Caco-2 (cell line): ENCODE data around the gene GPATCH2. TPM values are rescaled to one million over a fixed set of nuclear protein-coding genes. Genes with fewer than 3 reads are reported as not detected.

ENCODE experiments used
- BruUV-seq: library from RNA; stranded (reverse); fragments of 400-500 nt; replicated peaks from 2 replicates; lab custom pipeline; 2021; lab: Mats Ljungman, UMichigan
- CTCF ChIA-PET: fragments of 300-600 bp; sonication (Branson Sonifier 250); formaldehyde crosslinking; loops from one replicate; lab custom pipeline; 2022; ENCODE audit warnings: antibody characterized with exemption; lab: Charles Lee
- POLR2A ChIA-PET: fragments of 300-600 bp; sonication (Branson Sonifier 250); formaldehyde crosslinking; loops from one replicate; lab custom pipeline; 2022; ENCODE audit warnings: antibody characterized with exemption; lab: Charles Lee
- DNase-seq, 2 experiments: peaks; one replicate each; pipeline versions ENCODE4 v3.0.0 to v3.0.0-alpha.2; 2020 to 2022
- H3K27me3 ChIP-seq: replicated peaks from 2 replicates; pipeline ENCODE4 v1.6.0; 2011; ENCODE audit warnings: low read length; ENCODE audit not compliant: control insufficient read depth, insufficient read depth
- H3K36me3 ChIP-seq: 2 replicates; pipeline ENCODE4 v1.5.1; 2011; ENCODE audit warnings: low read length; ENCODE audit not compliant: control insufficient read depth, insufficient read depth
- H3K4me1 ChIP-seq: fragments of 250-450 bp; sonication (Bioruptor Pico); 2 replicates; pipeline ENCODE4 v1.5.1; 2020; ENCODE audit warnings: mild to moderate bottlenecking
- H3K4me3 ChIP-seq: 2 replicates; pipeline ENCODE4 v1.5.1; 2011; ENCODE audit warnings: low read depth, mild to moderate bottlenecking, control low read depth, low read length
- H3K9me3 ChIP-seq: fragments of 250-450 bp; sonication (Bioruptor Pico); 2 replicates; pipeline ENCODE4 v1.5.1; 2020; ENCODE audit warnings: mild to moderate bottlenecking, moderate library complexity
- H3K27ac Mint-ChIP-seq: one replicate; pipeline ENCODE4 v1.8.0; 2022; ENCODE audit warnings: mixed read lengths; ENCODE audit not compliant: unreplicated experiment
- H3K27me3 Mint-ChIP-seq: one replicate; pipeline ENCODE4 v1.8.0; 2022; ENCODE audit warnings: mixed read lengths; ENCODE audit not compliant: insufficient read depth, unreplicated experiment
- H3K36me3 Mint-ChIP-seq: one replicate; pipeline ENCODE4 v1.8.0; 2022; ENCODE audit warnings: mild to moderate bottlenecking, mixed read lengths; ENCODE audit not compliant: insufficient read depth, unreplicated experiment
- H3K4me1 Mint-ChIP-seq: one replicate; pipeline ENCODE4 v1.8.0; 2022; ENCODE audit warnings: low read depth, mixed read lengths; ENCODE audit not compliant: unreplicated experiment
- H3K4me3 Mint-ChIP-seq: one replicate; pipeline ENCODE4 v1.8.0; 2022; ENCODE audit warnings: mild to moderate bottlenecking, moderate library complexity, mixed read lengths; ENCODE audit not compliant: unreplicated experiment
- H3K9me3 Mint-ChIP-seq: one replicate; pipeline ENCODE4 v1.8.0; 2022; ENCODE audit warnings: mixed read lengths; ENCODE audit not compliant: unreplicated experiment
- intact Hi-C: fragments of 100-400 bp; cut with micrococcal nuclease; formaldehyde crosslinking; loops from one replicate; pipeline ENCODE4 v1.10.0; 2022; ENCODE audit not compliant: unreplicated experiment
- total RNA-seq: library from RNA; stranded (reverse); gene quantifications from 2 replicates; pipeline ENCODE4 v1.2.3, GENCODE V29; 2022
- TF ChIP-seq, protein P1 (sequence below), 2 experiments: fragments of 200-600 bp in 1 of 2; IDR thresholded peaks; 1 replicate in 1 of 2; 2 replicates in 1 of 2; pipeline versions ENCODE4 v1.5.1 to v1.8.0; 2011 to 2022; ENCODE audit warnings: antibody characterized with exemption in 1 of 2, control low read depth in 1 of 2, inconsistent platforms in 1 of 2, low read depth in 1 of 2, low read length in 1 of 2, mild to moderate bottlenecking in 1 of 2, moderate library complexity in 1 of 2; ENCODE audit not compliant: insufficient read depth in 1 of 2, severe bottlenecking in 1 of 2, unreplicated experiment in 1 of 2

The GPATCH2 gene
- total RNA-seq, 1 experiment from 2014 or later: 13.2 TPM

DNA sequence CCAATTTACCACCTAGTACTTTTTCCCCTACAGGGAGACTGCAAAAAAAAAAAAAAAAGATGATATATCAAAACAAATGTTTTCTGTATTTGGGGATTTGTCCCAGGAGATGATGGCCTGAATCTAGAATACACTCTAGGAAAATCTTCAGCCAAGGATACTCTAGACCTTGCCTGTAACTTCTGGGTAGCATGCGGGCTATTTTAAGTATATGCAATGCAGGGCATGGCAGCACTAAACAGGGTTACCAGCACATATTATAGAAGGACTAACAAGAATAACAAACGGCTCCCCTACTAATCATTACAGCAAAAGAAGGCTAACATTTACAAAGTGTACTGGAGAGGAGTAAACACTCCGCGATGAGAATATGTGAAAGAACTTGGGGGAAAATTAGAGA lies 109.6 kb downstream of the GPATCH2 start:
- no TSS peak for BruUV-seq
- TF ChIP-seq, protein P1, sequence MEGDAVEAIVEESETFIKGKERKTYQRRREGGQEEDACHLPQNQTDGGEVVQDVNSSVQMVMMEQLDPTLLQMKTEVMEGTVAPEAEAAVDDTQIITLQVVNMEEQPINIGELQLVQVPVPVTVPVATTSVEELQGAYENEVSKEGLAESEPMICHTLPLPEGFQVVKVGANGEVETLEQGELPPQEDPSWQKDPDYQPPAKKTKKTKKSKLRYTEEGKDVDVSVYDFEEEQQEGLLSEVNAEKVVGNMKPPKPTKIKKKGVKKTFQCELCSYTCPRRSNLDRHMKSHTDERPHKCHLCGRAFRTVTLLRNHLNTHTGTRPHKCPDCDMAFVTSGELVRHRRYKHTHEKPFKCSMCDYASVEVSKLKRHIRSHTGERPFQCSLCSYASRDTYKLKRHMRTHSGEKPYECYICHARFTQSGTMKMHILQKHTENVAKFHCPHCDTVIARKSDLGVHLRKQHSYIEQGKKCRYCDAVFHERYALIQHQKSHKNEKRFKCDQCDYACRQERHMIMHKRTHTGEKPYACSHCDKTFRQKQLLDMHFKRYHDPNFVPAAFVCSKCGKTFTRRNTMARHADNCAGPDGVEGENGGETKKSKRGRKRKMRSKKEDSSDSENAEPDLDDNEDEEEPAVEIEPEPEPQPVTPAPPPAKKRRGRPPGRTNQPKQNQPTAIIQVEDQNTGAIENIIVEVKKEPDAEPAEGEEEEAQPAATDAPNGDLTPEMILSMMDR (IDR thresholded peaks at IDR 0.05; ENCODE audit: insufficient read depth in 1 of 2, low read depth in 1 of 2, low read length in 1 of 2, severe bottlenecking in 1 of 2, unreplicated experiment in 1 of 2): no peak
- H3K4me1 Mint-ChIP-seq: no peaks in the 10 kb centered on the region

DNA sequence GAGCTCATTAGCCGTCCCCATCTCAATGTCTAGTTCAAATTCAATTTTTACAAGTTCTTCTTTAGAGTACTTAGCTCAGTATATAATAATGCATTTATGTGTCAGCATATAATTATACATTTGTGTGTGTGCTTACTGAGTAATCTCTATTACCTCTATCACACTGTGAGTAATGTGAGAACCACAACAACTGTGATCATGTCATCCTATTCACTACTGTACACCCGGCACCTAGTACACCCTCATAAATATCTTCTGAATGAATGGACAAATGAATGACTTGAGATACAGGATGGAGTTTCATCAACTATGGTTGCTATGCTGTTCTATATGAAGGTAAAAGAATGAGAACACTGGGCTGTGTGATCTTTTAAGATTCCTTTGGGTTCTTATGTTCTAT lies 124.0 kb downstream of the GPATCH2 start:
- no peaks in the 10 kb centered on the region for H3K9me3 ChIP-seq
- ChIA-PET POLR2A (no interaction called here), CTCF (no interaction called here)

More for the DNA sequence above, 109.6 kb downstream of the GPATCH2 start:
- no peak for DNase-seq
- Mint-ChIP-seq H3K27me3 (no peaks in the 10 kb centered on the region), H3K9me3 (no peaks in the 10 kb centered on the region), H3K36me3 (no peaks in the 10 kb centered on the region), H3K4me3 (no peak overlapping the region), H3K27ac (no peak overlapping the region)
- H3K4me1 ChIP-seq: no peaks in the 10 kb centered on the region
- H3K36me3 ChIP-seq: no peaks in the 10 kb centered on the region
- ChIA-PET CTCF (no interaction called here), POLR2A (no interaction called here)
- no peaks in the 10 kb centered on the region for H3K9me3 ChIP-seq
- no peaks in the 10 kb centered on the region for H3K27me3 ChIP-seq
- intact Hi-C loops: no loop called here
- H3K4me3 ChIP-seq: no peak overlapping the region

DNA sequence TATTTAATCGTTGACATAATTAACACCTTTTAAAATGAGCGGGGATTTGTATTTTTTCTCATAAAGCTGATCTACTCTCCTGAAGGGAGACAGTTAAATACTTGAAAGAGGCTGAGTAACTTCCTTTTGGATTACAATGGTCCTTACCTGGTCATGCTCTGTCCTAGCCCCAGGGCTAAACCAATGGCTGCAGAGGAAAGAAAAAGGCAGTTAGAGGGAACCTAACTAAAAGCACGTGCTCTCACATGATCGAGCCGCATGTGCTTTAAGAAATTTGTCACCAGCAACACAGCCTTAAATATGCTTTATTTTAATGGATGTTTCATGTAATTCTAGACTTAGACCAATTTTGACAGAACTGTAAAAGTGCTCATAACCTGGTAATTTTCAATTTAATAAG lies 132.7 kb downstream of the GPATCH2 start:
- no peak overlapping the region for H3K4me3 Mint-ChIP-seq
- H3K4me1 ChIP-seq: 0 out of 2 replicates have a peak, but pooled peaks cover 2% of the 10 kb centered on the region
- H3K4me3 ChIP-seq: no peak overlapping the region
- POLR2A ChIA-PET: no interaction called here
- H3K36me3 Mint-ChIP-seq: no peaks in the 10 kb centered on the region
- CTCF ChIA-PET: no interaction called here
- H3K4me1 Mint-ChIP-seq: peaks cover 2% of the 10 kb centered on the region
- DNase-seq: no peak
- BruUV-seq: no TSS peak
- intact Hi-C loops: no loop called here
- H3K9me3 ChIP-seq: no peaks in the 10 kb centered on the region
- H3K36me3 ChIP-seq: no peaks in the 10 kb centered on the region
- H3K27ac Mint-ChIP-seq: no peak overlapping the region
- TF ChIP-seq, protein P1 (IDR thresholded peaks at IDR 0.05; ENCODE audit: insufficient read depth in 1 of 2, low read depth in 1 of 2, low read length in 1 of 2, severe bottlenecking in 1 of 2, unreplicated experiment in 1 of 2): no peak
- no peaks in the 10 kb centered on the region for H3K9me3 Mint-ChIP-seq
- no peaks in the 10 kb centered on the region for H3K27me3 Mint-ChIP-seq
- H3K27me3 ChIP-seq: no peaks in the 10 kb centered on the region

More for the DNA sequence above, 124.0 kb downstream of the GPATCH2 start:
- H3K4me1 ChIP-seq: no peaks in the 10 kb centered on the region
- Mint-ChIP-seq H3K27ac (no peak overlapping the region), H3K36me3 (peaks cover 6% of the 10 kb centered on the region), H3K4me3 (no peak overlapping the region), H3K27me3 (no peaks in the 10 kb centered on the region), H3K4me1 (no peaks in the 10 kb centered on the region), H3K9me3 (no peaks in the 10 kb centered on the region)
- intact Hi-C loops: no loop called here
- BruUV-seq: no TSS peak
- H3K4me3 ChIP-seq: no peak overlapping the region
- H3K36me3 ChIP-seq: no peaks in the 10 kb centered on the region
- DNase-seq: no peak
- TF ChIP-seq, protein P1 (IDR thresholded peaks at IDR 0.05; ENCODE audit: insufficient read depth in 1 of 2, low read depth in 1 of 2, low read length in 1 of 2, severe bottlenecking in 1 of 2, unreplicated experiment in 1 of 2): no peak
- no peaks in the 10 kb centered on the region for H3K27me3 ChIP-seq
